ENCODE measurements around the gene NOX3.

NOX3 gene

DNA sequence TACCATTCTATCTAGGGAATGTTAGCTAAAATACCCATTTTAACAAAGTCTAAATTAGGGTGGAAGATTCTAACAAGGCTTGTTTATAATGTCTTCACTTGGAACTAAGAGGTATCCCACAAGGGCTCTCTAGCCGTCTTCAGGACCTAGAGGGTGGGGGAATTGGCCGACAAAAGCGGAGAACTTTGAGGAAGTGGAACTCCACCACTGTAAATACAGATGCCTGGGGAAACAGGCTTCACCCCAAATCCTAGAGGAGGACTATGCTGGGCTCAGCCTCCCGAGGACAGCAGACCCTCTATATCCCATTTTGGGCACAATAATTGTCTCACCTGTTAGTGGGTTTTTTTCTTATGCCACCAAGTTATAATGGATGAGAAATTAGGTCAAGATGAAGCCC is 83.4 kb downstream of the NOX3 start:
- Histone ChIP-seq H3K79me2 (ENCODE audit: control insufficient read depth, low read length) (no peaks in the 10 kb centered on the region), H3K27me3 (ENCODE audit: control insufficient read depth, low read length) (no peaks in the 10 kb centered on the region), H4K20me1 (ENCODE audit: control insufficient read depth, insufficient read depth, low read depth, low read length) (no peaks in the 10 kb centered on the region), H3K36me3 (ENCODE audit: control insufficient read depth, low read length) (peaks cover 6% of the 10 kb centered on the region; the same call in 1 of the 2 replicates), H3K9me3 (ENCODE audit: control insufficient read depth, insufficient read depth, low read length) (peaks cover 4% of the 10 kb centered on the region; the same call in 1 of the 2 replicates), H3K4me1 (ENCODE audit: control insufficient read depth, low read length) (peaks cover 4% of the 10 kb centered on the region; the same call in 1 of the 2 replicates), H3F3A (ENCODE audit: control insufficient read depth, insufficient read depth) (no peaks in the 10 kb centered on the region), H3K9me2 (replicated peaks; ENCODE audit: control insufficient read depth, low read length) (no peaks in the 10 kb centered on the region), H3K4me2 (ENCODE audit: low read length) (no peak overlapping the region), H3K27ac (ENCODE audit: low read depth, low read length) (no peak overlapping the region), H3K4me3 (ENCODE audit: low read length) (no peak overlapping the region)
- TF ChIP-seq EZH2phosphoT487 (IDR thresholded peaks at IDR 0.05; ENCODE audit: borderline replicate concordance, low read length) = no peak
- TF ChIP-seq, protein P1, sequence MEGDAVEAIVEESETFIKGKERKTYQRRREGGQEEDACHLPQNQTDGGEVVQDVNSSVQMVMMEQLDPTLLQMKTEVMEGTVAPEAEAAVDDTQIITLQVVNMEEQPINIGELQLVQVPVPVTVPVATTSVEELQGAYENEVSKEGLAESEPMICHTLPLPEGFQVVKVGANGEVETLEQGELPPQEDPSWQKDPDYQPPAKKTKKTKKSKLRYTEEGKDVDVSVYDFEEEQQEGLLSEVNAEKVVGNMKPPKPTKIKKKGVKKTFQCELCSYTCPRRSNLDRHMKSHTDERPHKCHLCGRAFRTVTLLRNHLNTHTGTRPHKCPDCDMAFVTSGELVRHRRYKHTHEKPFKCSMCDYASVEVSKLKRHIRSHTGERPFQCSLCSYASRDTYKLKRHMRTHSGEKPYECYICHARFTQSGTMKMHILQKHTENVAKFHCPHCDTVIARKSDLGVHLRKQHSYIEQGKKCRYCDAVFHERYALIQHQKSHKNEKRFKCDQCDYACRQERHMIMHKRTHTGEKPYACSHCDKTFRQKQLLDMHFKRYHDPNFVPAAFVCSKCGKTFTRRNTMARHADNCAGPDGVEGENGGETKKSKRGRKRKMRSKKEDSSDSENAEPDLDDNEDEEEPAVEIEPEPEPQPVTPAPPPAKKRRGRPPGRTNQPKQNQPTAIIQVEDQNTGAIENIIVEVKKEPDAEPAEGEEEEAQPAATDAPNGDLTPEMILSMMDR (IDR thresholded peaks at IDR 0.05; ENCODE audit: low read depth, low read length, poor library complexity, severe bottlenecking) = no peak

DNA sequence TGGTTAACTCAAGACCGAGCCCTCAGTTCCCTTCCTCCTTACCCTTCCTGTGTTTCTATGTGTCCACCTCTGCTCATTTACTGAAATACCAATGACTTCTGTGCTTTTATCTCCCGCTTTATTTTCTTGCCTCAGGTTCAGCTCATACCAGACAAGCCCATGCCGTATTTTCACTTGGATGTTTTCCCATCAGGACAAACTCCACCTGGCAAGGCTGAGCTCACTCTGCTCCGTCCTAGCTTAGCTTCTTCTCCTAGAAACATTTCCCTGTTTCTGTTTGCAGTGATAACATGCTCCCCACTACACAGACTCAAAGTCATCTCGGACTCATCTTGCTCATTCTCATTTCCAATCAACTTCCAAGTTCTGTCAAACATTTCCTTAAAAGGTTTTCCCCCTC is 84.4 kb downstream of the NOX3 start:
- Histone ChIP-seq H3K4me2 (ENCODE audit: low read length) (no peak overlapping the region), H3K9me2 (replicated peaks; ENCODE audit: control insufficient read depth, low read length) (no peaks in the 10 kb centered on the region), H3K27ac (ENCODE audit: low read depth, low read length) (no peak overlapping the region), H3K9me3 (ENCODE audit: control insufficient read depth, insufficient read depth, low read length) (no peaks in the 10 kb centered on the region), H3K4me3 (ENCODE audit: low read length) (no peak overlapping the region), H3K79me2 (ENCODE audit: control insufficient read depth, low read length) (no peaks in the 10 kb centered on the region), H3K4me1 (ENCODE audit: control insufficient read depth, low read length) (peaks cover 4% of the 10 kb centered on the region; the same call in 1 of the 2 replicates), H3F3A (ENCODE audit: control insufficient read depth, insufficient read depth) (no peaks in the 10 kb centered on the region), H3K27me3 (ENCODE audit: control insufficient read depth, low read length) (no peaks in the 10 kb centered on the region), H3K36me3 (ENCODE audit: control insufficient read depth, low read length) (no peaks in the 10 kb centered on the region), H4K20me1 (ENCODE audit: control insufficient read depth, insufficient read depth, low read depth, low read length) (no peaks in the 10 kb centered on the region)
- TF ChIP-seq, protein P1 (IDR thresholded peaks at IDR 0.05; ENCODE audit: low read depth, low read length, poor library complexity, severe bottlenecking) = no peak
- no peak for TF ChIP-seq EZH2phosphoT487 (IDR thresholded peaks at IDR 0.05; ENCODE audit: borderline replicate concordance, low read length)

DNA sequence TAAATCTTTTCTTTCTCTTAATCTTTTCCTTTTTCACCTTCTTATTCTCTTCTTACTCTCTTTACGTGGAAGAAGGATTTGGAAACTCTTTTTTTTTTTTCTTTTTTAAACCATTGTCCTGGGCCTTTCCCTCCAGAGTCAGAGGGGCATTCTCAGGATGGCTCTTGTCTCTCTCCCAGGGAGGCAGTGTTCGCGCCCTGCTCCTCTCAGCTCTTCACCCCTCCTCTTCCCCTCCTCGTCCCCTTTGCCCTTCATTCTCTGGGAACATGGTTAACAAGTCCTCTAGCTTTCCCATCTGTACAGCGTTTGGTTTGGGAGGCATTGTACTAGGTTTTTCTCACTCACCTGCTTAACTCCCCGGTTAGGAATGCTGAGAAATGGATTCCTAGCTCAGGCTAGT is 89.3 kb downstream of the NOX3 start:
- Histone ChIP-seq H3K9me2 (replicated peaks; ENCODE audit: control insufficient read depth, low read length) (no peaks in the 10 kb centered on the region), H3K27ac (ENCODE audit: low read depth, low read length) (no peak overlapping the region), H3K79me2 (ENCODE audit: control insufficient read depth, low read length) (no peaks in the 10 kb centered on the region), H3K4me3 (ENCODE audit: low read length) (no peak overlapping the region), H3F3A (ENCODE audit: control insufficient read depth, insufficient read depth) (no peaks in the 10 kb centered on the region), H3K27me3 (ENCODE audit: control insufficient read depth, low read length) (no peaks in the 10 kb centered on the region), H4K20me1 (ENCODE audit: control insufficient read depth, insufficient read depth, low read depth, low read length) (no peaks in the 10 kb centered on the region), H3K4me1 (ENCODE audit: control insufficient read depth, low read length) (no peaks in the 10 kb centered on the region), H3K4me2 (ENCODE audit: low read length) (no peak overlapping the region), H3K9me3 (ENCODE audit: control insufficient read depth, insufficient read depth, low read length) (no peaks in the 10 kb centered on the region), H3K36me3 (ENCODE audit: control insufficient read depth, low read length) (no peaks in the 10 kb centered on the region)
- no peak for TF ChIP-seq EZH2phosphoT487 (IDR thresholded peaks at IDR 0.05; ENCODE audit: borderline replicate concordance, low read length)
- TF ChIP-seq, protein P1 (IDR thresholded peaks at IDR 0.05; ENCODE audit: low read depth, low read length, poor library complexity, severe bottlenecking) = no peak

Data from DOHH2 (cell line).